HG02678 (cell line): ENCODE results near the gene MAGED4B.
"Not testable (repeated sequence)": the region's sequence is repeated elsewhere in the genome, so short reads cannot be mapped to it uniquely, and the experiment has no call there.

Source experiments
- ATAC-seq: cut with Tn5 transposase; IDR thresholded peaks from one replicate; pipeline ENCODE4 v1.9.1; 2021; ENCODE audit warnings: mild to moderate bottlenecking, moderate library complexity; ENCODE audit not compliant: unreplicated experiment

The MAGED4B gene

GRCh38 chrX:52068666-52069640, at the start of gene MAGED4B:
Gene MAGED4B, minus strand, starts transcription at chrX:52069183. Its CDS starts 1,011 bp downstream, at chrX:52068172.
- not testable (repeated sequence) for ATAC-seq

- ATAC-seq = no peak
These were observed 49.3 kb upstream of the MAGED4B start for GRCh38 chrX:52118262-52118661.

- no peak for ATAC-seq
These were observed 13.6 kb upstream of the MAGED4B start for GRCh38 chrX:52082578-52082977.

DNA sequence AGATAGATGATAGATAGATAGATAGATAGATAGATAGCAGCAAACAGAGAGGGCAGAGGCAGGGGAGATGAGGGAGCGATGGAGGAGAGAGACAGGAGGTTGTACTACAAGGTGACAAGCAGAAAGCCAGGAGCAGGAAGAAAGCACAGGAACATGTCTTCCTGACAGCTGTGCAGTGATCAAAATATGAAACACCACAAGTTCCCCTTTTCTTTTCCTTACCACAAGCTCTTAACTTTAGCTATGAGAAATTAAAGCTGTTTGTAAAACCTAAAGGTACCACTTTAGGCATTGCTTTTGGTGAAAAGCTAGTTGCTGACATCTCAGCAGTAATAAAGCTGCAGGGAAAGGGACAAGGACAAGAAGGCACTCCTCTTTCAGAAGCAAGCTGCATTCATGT, 9.1 kb upstream of the MAGED4B start:
- no peak for ATAC-seq

- not testable (repeated sequence) for ATAC-seq
These were observed 26.7 kb downstream of the MAGED4B start for GRCh38 chrX:52042288-52042687.

- ATAC-seq = no peak
These were observed 34.8 kb downstream of the MAGED4B start for GRCh38 chrX:52034211-52034610.

GRCh38 chrX:52031371-52031770, 37.6 kb downstream of the MAGED4B start:
- ATAC-seq = no peak

- no peak for ATAC-seq
These were observed 53.2 kb downstream of the MAGED4B start for GRCh38 chrX:52015794-52016193.
